Subcutaneous abdominal adipose tissue (tissue), 5 donors: ENCODE results near the gene LIPC.

ENCODE experiments used
- H3K27ac ChIP-seq: one replicate; pipeline ENCODE4 v1.7.0; 2013; ENCODE audit warnings: low read depth, mild to moderate bottlenecking, inconsistent platforms, low read length, moderate library complexity
- H3K27me3 ChIP-seq, 5 donors: one replicate each; pipeline ENCODE4 v1.7.0; 2013; ENCODE audit warnings: low read length in 5 of 5, inconsistent platforms in 1 of 5; ENCODE audit not compliant: control insufficient read depth in 5 of 5, insufficient read depth in 4 of 5
- H3K36me3 ChIP-seq, 5 donors: one replicate each; pipeline ENCODE4 v1.7.0; 2013; ENCODE audit warnings: low read length in 5 of 5; ENCODE audit not compliant: control insufficient read depth in 5 of 5, insufficient read depth in 5 of 5
- H3K4me1 ChIP-seq, 5 donors: one replicate each; pipeline ENCODE4 v1.7.0; 2013; ENCODE audit warnings: low read length in 5 of 5, mild to moderate bottlenecking in 3 of 5, moderate library complexity in 1 of 5; ENCODE audit not compliant: control insufficient read depth in 5 of 5, insufficient read depth in 5 of 5
- H3K4me3 ChIP-seq, 5 donors: one replicate each; pipeline ENCODE4 v1.7.0; 2013; ENCODE audit warnings: low read length in 5 of 5, low read depth in 1 of 5
- H3K9ac ChIP-seq, 5 donors: one replicate each; pipeline ENCODE4 v1.7.0; 2013; ENCODE audit warnings: low read length in 5 of 5, mild to moderate bottlenecking in 4 of 5, moderate library complexity in 3 of 5
- H3K9me3 ChIP-seq, 5 donors: one replicate each; pipeline ENCODE4 v1.7.0; 2013; ENCODE audit warnings: low read length in 5 of 5; ENCODE audit not compliant: control insufficient read depth in 5 of 5
- donor health status: healthy.
- donor health status: healthy.
- donor health status: healthy.
- donor health status: healthy.
- donor health status: healthy.

LIPC gene

GRCh38 chr15:58427987-58428386 is 3.8 kb upstream of the LIPC start:
- no peaks in the 10 kb centered on the region for H3K9me3 ChIP-seq
- H3K27ac ChIP-seq = no peak overlapping the region

GRCh38 chr15:58430224-58430787 is 1.5 kb upstream of the LIPC start:
- H3K4me1 ChIP-seq = peaks cover 2 to 24% (median 19%) of the 10 kb centered on the region in 5 donors
- H3K9me3 ChIP-seq = no peaks in the 10 kb centered on the region
- H3K27me3 ChIP-seq = no peaks in the 10 kb centered on the region
- no peak overlapping the region for H3K4me3 ChIP-seq
- no peak overlapping the region for H3K9ac ChIP-seq
- no peaks in the 10 kb centered on the region for H3K36me3 ChIP-seq
- H3K27ac ChIP-seq = no peak overlapping the region

More at GRCh38 chr15:58427987-58428386, 3.8 kb upstream of the LIPC start:
- no peaks in the 10 kb centered on the region for H3K27me3 ChIP-seq
- H3K4me3 ChIP-seq = no peak overlapping the region
- no peaks in the 10 kb centered on the region for H3K36me3 ChIP-seq
- peaks cover 0 to 10% (median 7%) of the 10 kb centered on the region in 5 donors for H3K4me1 ChIP-seq
- H3K9ac ChIP-seq = no peak overlapping the region

GRCh38 chr15:58432401-58432800 is 610 bp downstream of the LIPC start:
- Histone ChIP-seq H3K9ac (no peak overlapping the region), H3K4me1 (peaks cover 2 to 24% (median 19%) of the 10 kb centered on the region in 5 donors)

GRCh38 chr15:58433597-58434333 is 2.0 kb downstream of the LIPC start:
- no peaks in the 10 kb centered on the region for H3K27me3 ChIP-seq
- no peaks in the 10 kb centered on the region for H3K9me3 ChIP-seq
- no peaks in the 10 kb centered on the region for H3K36me3 ChIP-seq
- no peak overlapping the region for H3K27ac ChIP-seq
- H3K4me3 ChIP-seq = no peak overlapping the region
- H3K4me1 ChIP-seq = peaks cover 2 to 25% (median 19%) of the 10 kb centered on the region in 5 donors
- H3K9ac ChIP-seq = no peak overlapping the region

More at GRCh38 chr15:58432401-58432800, 610 bp downstream of the LIPC start:
- Histone ChIP-seq H3K27me3 (no peaks in the 10 kb centered on the region), H3K4me3 (no peak overlapping the region), H3K27ac (no peak overlapping the region), H3K9me3 (no peaks in the 10 kb centered on the region), H3K36me3 (no peaks in the 10 kb centered on the region)

- Histone ChIP-seq H3K9me3 (no peaks in the 10 kb centered on the region), H3K27ac (no peak overlapping the region), H3K36me3 (no peaks in the 10 kb centered on the region), H3K9ac (no peak overlapping the region), H3K27me3 (no peaks in the 10 kb centered on the region), H3K4me1 (peaks cover 2 to 26% (median 20%) of the 10 kb centered on the region in 5 donors), H3K4me3 (no peak overlapping the region)
Observed at GRCh38 chr15:58434334-58434875, 2.6 kb downstream of the LIPC start.

- Histone ChIP-seq H3K9ac (no peak overlapping the region), H3K27ac (no peak overlapping the region)
Observed at GRCh38 chr15:58436552-58436951, 4.8 kb downstream of the LIPC start.

GRCh38 chr15:58437531-58438105 is 5.8 kb downstream of the LIPC start:
- Histone ChIP-seq H3K27ac (no peak overlapping the region), H3K4me1 (peaks cover 7 to 48% (median 42%) of the 10 kb centered on the region in 5 donors), H3K4me3 (no peak overlapping the region)

More at GRCh38 chr15:58436552-58436951, 4.8 kb downstream of the LIPC start:
- no peaks in the 10 kb centered on the region for H3K9me3 ChIP-seq
- no peak overlapping the region for H3K4me3 ChIP-seq
- H3K4me1 ChIP-seq = peaks cover 7 to 45% (median 36%) of the 10 kb centered on the region in 5 donors
- H3K27me3 ChIP-seq = no peaks in the 10 kb centered on the region
- no peaks in the 10 kb centered on the region for H3K36me3 ChIP-seq

GRCh38 chr15:58438111-58438510 is 6.3 kb downstream of the LIPC start:
- Histone ChIP-seq H3K27me3 (no peaks in the 10 kb centered on the region), H3K9ac (no peak overlapping the region), H3K4me3 (no peak overlapping the region), H3K27ac (no peak overlapping the region), H3K36me3 (no peaks in the 10 kb centered on the region), H3K4me1 (peaks cover 7 to 48% (median 40%) of the 10 kb centered on the region in 5 donors), H3K9me3 (no peaks in the 10 kb centered on the region)

More at GRCh38 chr15:58437531-58438105, 5.8 kb downstream of the LIPC start:
- H3K27me3 ChIP-seq = no peaks in the 10 kb centered on the region
- H3K9ac ChIP-seq = no peak overlapping the region
- no peaks in the 10 kb centered on the region for H3K36me3 ChIP-seq
- H3K9me3 ChIP-seq = no peaks in the 10 kb centered on the region

GRCh38 chr15:58438956-58439355 is 7.2 kb downstream of the LIPC start:
- Histone ChIP-seq H3K4me1 (peaks cover 4 to 41% (median 31%) of the 10 kb centered on the region in 5 donors), H3K36me3 (no peaks in the 10 kb centered on the region), H3K4me3 (no peak overlapping the region), H3K9me3 (no peaks in the 10 kb centered on the region), H3K27ac (no peak overlapping the region), H3K27me3 (no peaks in the 10 kb centered on the region), H3K9ac (no peak overlapping the region)
